ENCODE data around the gene ZNF70.

DNA sequence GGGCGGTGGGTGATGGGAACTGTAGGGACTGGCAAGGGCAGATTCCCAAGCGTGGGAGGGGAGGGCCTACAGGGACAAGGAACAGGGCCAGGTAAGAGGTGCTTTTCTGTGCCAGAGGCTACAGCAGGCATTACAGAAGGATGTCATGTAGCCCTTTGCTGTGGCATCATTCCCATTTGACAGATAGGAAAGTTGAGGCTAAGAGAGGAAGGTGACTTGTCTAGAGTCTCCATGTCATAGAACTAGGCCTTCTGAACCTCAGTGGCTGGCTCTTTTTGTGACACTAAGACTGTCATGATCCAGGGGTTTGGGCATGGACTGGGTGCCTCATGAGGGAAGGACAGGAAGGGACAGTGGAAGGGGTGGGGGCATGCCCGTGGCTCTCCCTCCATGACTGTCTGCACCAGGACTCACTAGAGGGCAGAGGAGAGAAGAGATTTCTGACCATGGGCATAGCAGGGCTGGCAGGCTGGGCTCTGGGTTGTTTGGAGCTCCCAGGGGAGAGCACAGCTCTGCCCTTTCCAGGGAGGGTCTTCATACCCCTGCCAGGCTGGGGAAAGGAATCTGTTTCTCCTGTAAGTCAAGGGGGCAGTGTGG is 25.0 kb upstream of the ZNF70 start:
- TF ChIP-seq, protein P1, sequence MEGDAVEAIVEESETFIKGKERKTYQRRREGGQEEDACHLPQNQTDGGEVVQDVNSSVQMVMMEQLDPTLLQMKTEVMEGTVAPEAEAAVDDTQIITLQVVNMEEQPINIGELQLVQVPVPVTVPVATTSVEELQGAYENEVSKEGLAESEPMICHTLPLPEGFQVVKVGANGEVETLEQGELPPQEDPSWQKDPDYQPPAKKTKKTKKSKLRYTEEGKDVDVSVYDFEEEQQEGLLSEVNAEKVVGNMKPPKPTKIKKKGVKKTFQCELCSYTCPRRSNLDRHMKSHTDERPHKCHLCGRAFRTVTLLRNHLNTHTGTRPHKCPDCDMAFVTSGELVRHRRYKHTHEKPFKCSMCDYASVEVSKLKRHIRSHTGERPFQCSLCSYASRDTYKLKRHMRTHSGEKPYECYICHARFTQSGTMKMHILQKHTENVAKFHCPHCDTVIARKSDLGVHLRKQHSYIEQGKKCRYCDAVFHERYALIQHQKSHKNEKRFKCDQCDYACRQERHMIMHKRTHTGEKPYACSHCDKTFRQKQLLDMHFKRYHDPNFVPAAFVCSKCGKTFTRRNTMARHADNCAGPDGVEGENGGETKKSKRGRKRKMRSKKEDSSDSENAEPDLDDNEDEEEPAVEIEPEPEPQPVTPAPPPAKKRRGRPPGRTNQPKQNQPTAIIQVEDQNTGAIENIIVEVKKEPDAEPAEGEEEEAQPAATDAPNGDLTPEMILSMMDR (IDR thresholded peaks at IDR 0.05), result no peak
- no peak for TF ChIP-seq POLR2A (IDR thresholded peaks at IDR 0.05)
- no peak for TF ChIP-seq POLR2AphosphoS5 (IDR thresholded peaks at IDR 0.05)

Data from gastroesophageal sphincter (tissue), 3 donors.